Ascending aorta (tissue), 2 donors: ENCODE results near the gene SLC12A8. TPM values are rescaled to one million over a fixed set of nuclear protein-coding genes. Genes with fewer than 3 reads are reported as not detected.

Source experiments
- DNase-seq, 2 donors: peaks; one replicate each; pipeline ENCODE4 v3.0.0-alpha.2; 2019; ENCODE audit warnings: low spot score in 2 of 2
- H3K27ac ChIP-seq, 2 donors: fragments of 200-600 bp; sonication (generic); one replicate each; pipeline ENCODE4 v1.5.1; 2016 to 2017; ENCODE audit warnings: mild to moderate bottlenecking in 1 of 2
- H3K27me3 ChIP-seq: fragments of 200-600 bp; sonication (generic); one replicate; pipeline ENCODE4 v1.5.1; 2017
- H3K36me3 ChIP-seq, 2 donors: fragments of 200-600 bp; sonication (generic); one replicate each; pipeline ENCODE4 v1.5.1; 2016
- H3K4me1 ChIP-seq, 2 donors: fragments of 200-600 bp; sonication (generic); one replicate each; pipeline ENCODE4 v1.5.1; 2016 to 2017; ENCODE audit warnings: mild to moderate bottlenecking in 1 of 2
- H3K4me3 ChIP-seq, 2 donors: fragments of 200-600 bp; sonication (generic); one replicate each; pipeline ENCODE4 v1.5.1; 2016 to 2017; ENCODE audit warnings: mild to moderate bottlenecking in 1 of 2
- H3K9me3 ChIP-seq, 2 donors: fragments of 200-600 bp; sonication (generic); one replicate each; pipeline ENCODE4 v1.5.1; 2016
- CTCF ChIP-seq, 3 experiments: fragments of 200-600 bp in 2 of 3; fragments of 450-650 bp in 1 of 3; sonication (generic) in 2 of 3; IDR thresholded peaks; one replicate each; pipeline ENCODE4 v1.5.1; 2016 to 2019; ENCODE audit warnings: antibody characterized with exemption in 3 of 3, mild to moderate bottlenecking in 1 of 3, moderate library complexity in 1 of 3
- intact Hi-C: fragments of 100-400 bp; cut with DNase I; formaldehyde crosslinking; loops from one replicate; pipeline ENCODE4 v1.15.1; 2023
- total RNA-seq: library from RNA; depleted of rRNA; stranded (reverse); fragments of >200 nt; gene quantifications from one replicate; pipeline ENCODE4 v1.1.0, GENCODE V29; 2016

SLC12A8 gene
- total RNA-seq, 1 donor from 2014 or later, result not detected

DNA sequence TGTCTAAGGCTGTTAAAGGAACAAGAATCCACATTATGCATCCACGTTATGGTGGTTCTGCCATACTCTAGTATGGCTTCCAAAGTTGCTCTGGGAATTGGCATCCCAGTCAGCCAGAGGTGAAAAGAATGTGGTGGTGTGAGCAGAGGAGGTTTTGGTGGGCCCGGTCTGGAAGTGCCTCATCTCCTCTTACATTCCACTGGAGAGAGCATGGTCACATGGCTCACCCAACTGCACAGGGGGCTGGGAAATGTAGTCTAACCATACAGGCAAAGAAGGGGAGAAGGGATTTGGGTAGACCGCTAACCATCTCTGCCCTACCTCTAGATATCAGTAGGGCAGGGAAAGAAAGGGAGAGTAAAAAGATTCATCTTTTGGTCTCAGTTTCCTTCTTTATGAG is 153.6 kb downstream of the SLC12A8 start:
- DNase-seq, result no peak
- peak overlapping the region in 1 of 2 donors; percentile 98 for H3K27ac ChIP-seq
- intact Hi-C loops, result loop anchor here (10.0 kb wide), 2 partner anchors 274 to 1674 kb away; no protein-coding TSS in a partner anchor
- no peak overlapping the region for H3K4me3 ChIP-seq
- peaks cover 13 to 48% of the 10 kb centered on the region in 2 donors for H3K4me1 ChIP-seq
- H3K36me3 ChIP-seq, result no peaks in the 10 kb centered on the region
- no peak for TF ChIP-seq CTCF (IDR thresholded peaks at IDR 0.05)
- H3K27me3 ChIP-seq, result no peaks in the 10 kb centered on the region
- no peaks in the 10 kb centered on the region for H3K9me3 ChIP-seq

GRCh38 chr3:125058529-125058928 is 154.0 kb downstream of the SLC12A8 start:
- no peaks in the 10 kb centered on the region for H3K36me3 ChIP-seq
- H3K27ac ChIP-seq, result peak overlapping the region in 1 of 2 donors; percentile 98
- no peak for DNase-seq
- H3K4me1 ChIP-seq, result peaks cover 14 to 50% of the 10 kb centered on the region in 2 donors
- TF ChIP-seq CTCF (IDR thresholded peaks at IDR 0.05), result no peak
- intact Hi-C loops, result loop anchor here (10.0 kb wide), 2 partner anchors 274 to 1674 kb away; no protein-coding TSS in a partner anchor
- no peaks in the 10 kb centered on the region for H3K27me3 ChIP-seq
- no peak overlapping the region for H3K4me3 ChIP-seq
- no peaks in the 10 kb centered on the region for H3K9me3 ChIP-seq

- Histone ChIP-seq H3K27ac (peak overlapping the region; percentile 89 to 98), H3K4me3 (peak overlapping the region in 1 of 2 donors; percentile 93), H3K27me3 (no peaks in the 10 kb centered on the region), H3K36me3 (no peaks in the 10 kb centered on the region), H3K9me3 (no peaks in the 10 kb centered on the region), H3K4me1 (peaks cover 15 to 53% of the 10 kb centered on the region in 2 donors)
- intact Hi-C loops, result loop anchor here (2.0 to 10.0 kb wide), 4 partner anchors 15 to 1673 kb away; no protein-coding TSS in a partner anchor
- no peak for DNase-seq
- TF ChIP-seq CTCF (IDR thresholded peaks at IDR 0.05), result no peak
These were observed 155.2 kb downstream of the SLC12A8 start for GRCh38 chr3:125057186-125057850.

GRCh38 chr3:125055913-125056745 is 156.4 kb downstream of the SLC12A8 start, which contains the start of gene HEG1:
Gene HEG1, minus strand, starts transcription at chr3:125055997. Its CDS starts 107 bp downstream, at chr3:125055890.
- no peaks in the 10 kb centered on the region for H3K9me3 ChIP-seq
- DNase-seq, result peak; percentile 81 to 96
- no peak for TF ChIP-seq CTCF (IDR thresholded peaks at IDR 0.05)
- intact Hi-C loops, result loop anchor here (2.0 to 10.0 kb wide), 4 partner anchors 13 to 1671 kb away; no protein-coding TSS in a partner anchor
- H3K27me3 ChIP-seq, result no peaks in the 10 kb centered on the region
- H3K4me1 ChIP-seq, result peaks cover 21 to 49% of the 10 kb centered on the region in 2 donors
- H3K27ac ChIP-seq, result peak within 1 kb of the TSS; percentile 95 to 98
- H3K4me3 ChIP-seq, result peak within 1 kb of the TSS; percentile 72 to 93
- H3K36me3 ChIP-seq, result no peaks in the 10 kb centered on the region

DNA sequence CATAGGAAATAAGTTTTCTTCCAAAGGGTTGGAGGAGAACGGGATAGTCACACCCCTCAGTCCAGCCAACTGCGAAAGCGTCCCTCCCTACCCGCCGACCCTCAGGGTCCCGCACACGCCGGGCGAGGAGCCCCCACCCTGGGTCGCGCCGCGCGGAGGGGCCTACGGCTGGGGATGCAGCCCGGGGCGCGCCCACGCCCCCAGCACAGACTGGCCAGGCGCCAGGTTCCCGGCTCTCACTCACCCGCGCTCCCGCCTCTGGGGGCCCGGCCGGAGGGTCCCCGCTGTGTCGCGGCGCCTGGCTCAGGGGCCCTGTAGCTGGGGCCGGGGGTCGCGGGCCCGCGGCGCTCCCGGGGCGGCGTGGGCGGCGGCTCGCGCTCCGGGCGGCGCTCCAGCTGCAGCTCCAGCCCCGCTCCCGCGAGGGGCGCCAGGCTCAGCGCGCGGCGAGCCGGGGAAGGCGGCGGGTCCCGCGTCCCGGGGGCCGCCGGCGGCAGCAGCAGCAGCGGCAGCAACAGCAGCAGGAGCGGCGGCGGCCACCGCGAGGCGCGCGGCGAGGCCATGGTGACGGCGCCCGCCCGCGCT is 157.1 kb downstream of the SLC12A8 start:
- intact Hi-C loops, result loop anchor here (10.0 kb wide), 2 partner anchors 271 to 1671 kb away; no protein-coding TSS in a partner anchor
- Histone ChIP-seq H3K27ac (peak overlapping the region; percentile 95 to 98), H3K36me3 (no peaks in the 10 kb centered on the region), H3K4me3 (peak overlapping the region; percentile 72 to 93), H3K4me1 (peaks cover 21 to 47% of the 10 kb centered on the region in 2 donors), H3K27me3 (no peaks in the 10 kb centered on the region), H3K9me3 (no peaks in the 10 kb centered on the region)
- DNase-seq, result no peak
- peak in 1 of 3 experiments; percentile 31 for TF ChIP-seq CTCF (IDR thresholded peaks at IDR 0.05)
